Osteocyte (in vitro differentiated cells): Measurements from ENCODE around the gene PHF21A. TPM values are rescaled to one million over a fixed set of nuclear protein-coding genes. Genes with fewer than 3 reads are reported as not detected.

ENCODE experiments used
- DNase-seq: peaks from one replicate; pipeline ENCODE4 v3.0.0; 2021; ENCODE audit warnings: mixed read lengths; ENCODE audit not compliant: unreplicated experiment; ENCODE audit errors: extremely low spot score
- H3K27ac Mint-ChIP-seq: one replicate; pipeline ENCODE4 v1.8.0; 2021; ENCODE audit warnings: mild to moderate bottlenecking, mixed read lengths; ENCODE audit not compliant: unreplicated experiment
- H3K27me3 Mint-ChIP-seq: one replicate; pipeline ENCODE4 v1.8.0; 2021; ENCODE audit warnings: mixed read lengths; ENCODE audit not compliant: unreplicated experiment
- H3K36me3 Mint-ChIP-seq: one replicate; pipeline ENCODE4 v1.8.0; 2021; ENCODE audit warnings: mixed read lengths; ENCODE audit not compliant: unreplicated experiment
- H3K4me1 Mint-ChIP-seq: one replicate; pipeline ENCODE4 v1.8.0; 2021; ENCODE audit warnings: mixed read lengths; ENCODE audit not compliant: unreplicated experiment
- H3K4me3 Mint-ChIP-seq: one replicate; pipeline ENCODE4 v1.8.0; 2021; ENCODE audit warnings: mild to moderate bottlenecking, moderate library complexity, mixed read lengths; ENCODE audit not compliant: unreplicated experiment
- H3K9me3 Mint-ChIP-seq: one replicate; pipeline ENCODE4 v1.8.0; 2021; ENCODE audit warnings: mixed read lengths; ENCODE audit not compliant: unreplicated experiment
- total RNA-seq: library from RNA; stranded (reverse); gene quantifications from 2 replicates; pipeline ENCODE4 v1.2.1, GENCODE V29; 2021
- TF ChIP-seq, protein P1 (sequence below): fragments of 200-600 bp; sonication (generic); IDR thresholded peaks from 2 replicates; pipeline ENCODE4 v1.5.0; 2021; ENCODE audit warnings: antibody characterized with exemption, mild to moderate bottlenecking, moderate library complexity

PHF21A gene
- total RNA-seq, 1 donor from 2014 or later, result 40.8 TPM

- Mint-ChIP-seq H3K27ac (no peak overlapping the region), H3K9me3 (no peaks in the 10 kb centered on the region), H3K4me3 (no peak overlapping the region), H3K27me3 (peaks cover 26% of the 10 kb centered on the region), H3K4me1 (peaks cover 29% of the 10 kb centered on the region), H3K36me3 (no peaks in the 10 kb centered on the region)
- TF ChIP-seq, protein P1, sequence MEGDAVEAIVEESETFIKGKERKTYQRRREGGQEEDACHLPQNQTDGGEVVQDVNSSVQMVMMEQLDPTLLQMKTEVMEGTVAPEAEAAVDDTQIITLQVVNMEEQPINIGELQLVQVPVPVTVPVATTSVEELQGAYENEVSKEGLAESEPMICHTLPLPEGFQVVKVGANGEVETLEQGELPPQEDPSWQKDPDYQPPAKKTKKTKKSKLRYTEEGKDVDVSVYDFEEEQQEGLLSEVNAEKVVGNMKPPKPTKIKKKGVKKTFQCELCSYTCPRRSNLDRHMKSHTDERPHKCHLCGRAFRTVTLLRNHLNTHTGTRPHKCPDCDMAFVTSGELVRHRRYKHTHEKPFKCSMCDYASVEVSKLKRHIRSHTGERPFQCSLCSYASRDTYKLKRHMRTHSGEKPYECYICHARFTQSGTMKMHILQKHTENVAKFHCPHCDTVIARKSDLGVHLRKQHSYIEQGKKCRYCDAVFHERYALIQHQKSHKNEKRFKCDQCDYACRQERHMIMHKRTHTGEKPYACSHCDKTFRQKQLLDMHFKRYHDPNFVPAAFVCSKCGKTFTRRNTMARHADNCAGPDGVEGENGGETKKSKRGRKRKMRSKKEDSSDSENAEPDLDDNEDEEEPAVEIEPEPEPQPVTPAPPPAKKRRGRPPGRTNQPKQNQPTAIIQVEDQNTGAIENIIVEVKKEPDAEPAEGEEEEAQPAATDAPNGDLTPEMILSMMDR, result no peak
- no peak for DNase-seq
These were observed 201.3 kb downstream of the PHF21A start for GRCh38 chr11:45919806-45920530.

GRCh38 chr11:45918962-45919675 lies 202.1 kb downstream of the PHF21A start:
- peak overlapping the region; percentile 98 for H3K27ac Mint-ChIP-seq
- H3K4me1 Mint-ChIP-seq, result peaks cover 25% of the 10 kb centered on the region

DNA sequence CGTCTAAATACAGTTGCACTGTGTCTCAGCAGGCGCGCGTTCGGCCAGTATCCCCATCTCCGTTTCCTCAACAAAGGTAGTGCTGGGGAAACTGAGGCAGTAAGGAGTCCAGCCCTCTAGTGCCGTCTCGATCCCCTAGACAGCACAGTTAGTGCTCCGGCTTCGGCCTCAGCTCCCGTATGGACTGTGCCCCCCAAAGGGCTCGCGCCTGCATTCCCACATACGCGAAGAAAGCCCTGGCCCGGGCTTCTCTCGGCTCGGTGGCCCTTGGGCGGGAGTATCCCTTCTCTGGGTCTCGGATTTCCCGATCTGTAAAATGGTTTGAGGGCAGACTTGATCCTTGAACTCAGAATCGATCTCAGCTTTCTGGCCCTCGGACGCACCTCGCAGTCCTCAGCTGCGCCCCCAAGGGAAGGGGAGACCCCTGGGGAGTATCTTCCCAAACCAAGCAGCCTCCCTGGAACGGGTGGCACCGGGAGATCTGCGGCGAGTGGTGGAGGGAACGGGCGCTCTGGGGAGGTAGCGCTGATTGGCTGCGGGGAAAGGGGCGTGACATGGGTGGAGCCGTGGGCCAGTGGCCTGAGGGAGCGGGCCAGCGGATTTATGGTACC lies 202.8 kb downstream of the PHF21A start:
- Mint-ChIP-seq H3K4me1 (peaks cover 25% of the 10 kb centered on the region), H3K4me3 (peak overlapping the region; percentile 96), H3K27me3 (peaks cover 14% of the 10 kb centered on the region), H3K9me3 (no peaks in the 10 kb centered on the region), H3K27ac (peak overlapping the region; percentile 98), H3K36me3 (no peaks in the 10 kb centered on the region)
- TF ChIP-seq, protein P1, result no peak
- no peak for DNase-seq

More at GRCh38 chr11:45918962-45919675, 202.1 kb downstream of the PHF21A start:
- Mint-ChIP-seq H3K36me3 (no peaks in the 10 kb centered on the region), H3K27me3 (peaks cover 18% of the 10 kb centered on the region), H3K9me3 (no peaks in the 10 kb centered on the region), H3K4me3 (peak overlapping the region; percentile 96)
- TF ChIP-seq, protein P1, result no peak
- DNase-seq, result no peak

GRCh38 chr11:45917623-45918330 lies 203.5 kb downstream of the PHF21A start, which contains the start of gene PEX16:
Gene PEX16 (minus strand): TSS chr11:45917877. CDS start chr11:45917811, 66 bp downstream.
- H3K27me3 Mint-ChIP-seq, result peaks cover 10% of the 10 kb centered on the region
- TF ChIP-seq, protein P1, result no peak

More at GRCh38 chr11:45917623-45918330, 203.5 kb downstream of the PHF21A start, which contains the start of gene PEX16:
- Mint-ChIP-seq H3K4me1 (peaks cover 21% of the 10 kb centered on the region), H3K9me3 (no peaks in the 10 kb centered on the region), H3K36me3 (no peaks in the 10 kb centered on the region), H3K27ac (peak within 1 kb of the TSS; percentile 98), H3K4me3 (peak within 1 kb of the TSS; percentile 96)
- DNase-seq, result peak; percentile 99
